ACC112 (cell line): ENCODE results near the gene CCL5.

Experiments
- H2AFZ ChIP-seq: fragments of 200-600 bp; sonication (generic); one replicate; pipeline ENCODE4 v1.6.0; 2017; ENCODE audit warnings: antibody characterized with exemption, low read length; ENCODE audit not compliant: unreplicated experiment
- H3K27ac ChIP-seq: fragments of 200-600 bp; sonication (generic); 2 replicates; pipeline ENCODE4 v1.5.1; 2014; ENCODE audit warnings: low read depth, mild to moderate bottlenecking, antibody characterized with exemption, low read length, moderate library complexity
- H3K27me3 ChIP-seq: fragments of 200-600 bp; sonication (generic); 2 replicates; pipeline ENCODE4 v1.6.1; 2014; ENCODE audit warnings: mild to moderate bottlenecking, antibody characterized with exemption, low read length, moderate library complexity, mixed read lengths; ENCODE audit not compliant: insufficient read depth
- H3K36me3 ChIP-seq: fragments of 200-600 bp; sonication (generic); 2 replicates; pipeline ENCODE4 v1.6.1; 2016; ENCODE audit warnings: mild to moderate bottlenecking, antibody characterized with exemption, low read length, moderate library complexity, mixed read lengths; ENCODE audit not compliant: insufficient read depth
- H3K4me1 ChIP-seq: fragments of 200-600 bp; sonication (generic); one replicate; pipeline ENCODE4 v1.6.1; 2016; ENCODE audit warnings: low read length, mixed read lengths; ENCODE audit not compliant: insufficient read depth, unreplicated experiment, control insufficient read depth
- H3K4me3 ChIP-seq: fragments of 200-600 bp; sonication (generic); 2 replicates; pipeline ENCODE4 v1.5.1; 2014; ENCODE audit warnings: mild to moderate bottlenecking, low read depth, low read length
- H3K79me2 ChIP-seq: fragments of 200-600 bp; sonication (generic); one replicate; pipeline ENCODE4 v1.6.0; 2016; ENCODE audit warnings: low read length; ENCODE audit not compliant: control insufficient read depth, unreplicated experiment, insufficient read depth

Gene CCL5

GRCh38 chr17:35912339-35912912, 32.3 kb upstream of the CCL5 start:
- no peak overlapping the region for H3K4me3 ChIP-seq
- no peaks in the 10 kb centered on the region for H3K79me2 ChIP-seq
- 0 out of 2 replicates have a peak, but pooled peaks cover 3% of the 10 kb centered on the region for H3K27me3 ChIP-seq
- H3K4me1 ChIP-seq = no peaks in the 10 kb centered on the region
- no peaks in the 10 kb centered on the region for H3K36me3 ChIP-seq
- H2AFZ ChIP-seq = no peak overlapping the region
- no peak overlapping the region for H3K27ac ChIP-seq

- no peaks in the 10 kb centered on the region for H3K79me2 ChIP-seq
- no peak overlapping the region for H3K27ac ChIP-seq
- no peaks in the 10 kb centered on the region for H3K36me3 ChIP-seq
- 0 out of 2 replicates have a peak, but pooled peaks cover 3% of the 10 kb centered on the region for H3K27me3 ChIP-seq
- no peak overlapping the region for H2AFZ ChIP-seq
- H3K4me3 ChIP-seq = no peak overlapping the region
- H3K4me1 ChIP-seq = no peaks in the 10 kb centered on the region
Observed at GRCh38 chr17:35909408-35909807, 29.2 kb upstream of the CCL5 start.

- no peaks in the 10 kb centered on the region for H3K4me1 ChIP-seq
- no peak overlapping the region for H3K4me3 ChIP-seq
- 0 out of 2 replicates have a peak, but pooled peaks cover 3% of the 10 kb centered on the region for H3K27me3 ChIP-seq
- H3K36me3 ChIP-seq = no peaks in the 10 kb centered on the region
- H3K27ac ChIP-seq = no peak overlapping the region
- no peaks in the 10 kb centered on the region for H3K79me2 ChIP-seq
- no peak overlapping the region for H2AFZ ChIP-seq
Observed at GRCh38 chr17:35907691-35908090, 27.5 kb upstream of the CCL5 start.

GRCh38 chr17:35906926-35907637, 26.9 kb upstream of the CCL5 start:
- Histone ChIP-seq H3K27me3 (0 out of 2 replicates have a peak, but pooled peaks cover 3% of the 10 kb centered on the region), H3K79me2 (no peaks in the 10 kb centered on the region), H2AFZ (no peak overlapping the region), H3K4me1 (no peaks in the 10 kb centered on the region), H3K27ac (no peak overlapping the region), H3K4me3 (no peak overlapping the region), H3K36me3 (no peaks in the 10 kb centered on the region)

- Histone ChIP-seq H3K27ac (no peak overlapping the region), H3K36me3 (no peaks in the 10 kb centered on the region), H3K79me2 (no peaks in the 10 kb centered on the region), H3K4me1 (no peaks in the 10 kb centered on the region), H3K4me3 (no peak overlapping the region), H2AFZ (no peak overlapping the region), H3K27me3 (no peaks in the 10 kb centered on the region)
Observed at GRCh38 chr17:35906191-35906925, 26.2 kb upstream of the CCL5 start.

GRCh38 chr17:35903451-35903850, 23.3 kb upstream of the CCL5 start:
- H2AFZ ChIP-seq = no peak overlapping the region
- H3K27me3 ChIP-seq = no peaks in the 10 kb centered on the region
- no peak overlapping the region for H3K27ac ChIP-seq
- H3K79me2 ChIP-seq = no peaks in the 10 kb centered on the region
- H3K36me3 ChIP-seq = no peaks in the 10 kb centered on the region
- no peaks in the 10 kb centered on the region for H3K4me1 ChIP-seq
- no peak overlapping the region for H3K4me3 ChIP-seq

GRCh38 chr17:35901631-35902175, 21.5 kb upstream of the CCL5 start:
- Histone ChIP-seq H3K79me2 (no peaks in the 10 kb centered on the region), H3K4me1 (peaks cover 4% of the 10 kb centered on the region), H3K4me3 (no peak overlapping the region), H3K27ac (no peak overlapping the region), H2AFZ (no peak overlapping the region), H3K27me3 (no peaks in the 10 kb centered on the region), H3K36me3 (no peaks in the 10 kb centered on the region)

- Histone ChIP-seq H2AFZ (no peak overlapping the region), H3K4me1 (peaks cover 9% of the 10 kb centered on the region), H3K36me3 (no peaks in the 10 kb centered on the region), H3K27me3 (no peaks in the 10 kb centered on the region), H3K79me2 (no peaks in the 10 kb centered on the region), H3K4me3 (no peak overlapping the region), H3K27ac (no peak overlapping the region)
Observed at GRCh38 chr17:35900708-35901480, 20.7 kb upstream of the CCL5 start.

- Histone ChIP-seq H3K27ac (no peak overlapping the region), H2AFZ (no peak overlapping the region), H3K4me3 (no peak overlapping the region), H3K27me3 (no peaks in the 10 kb centered on the region), H3K4me1 (peaks cover 15% of the 10 kb centered on the region), H3K36me3 (no peaks in the 10 kb centered on the region), H3K79me2 (no peaks in the 10 kb centered on the region)
Observed at GRCh38 chr17:35900280-35900679, 20.1 kb upstream of the CCL5 start.
